ENCODE data around the gene EMC9. TPM values are rescaled to one million over a fixed set of nuclear protein-coding genes. Genes with fewer than 3 reads are reported as not detected.

Gene EMC9
- total and polyA plus RNA-seq, 2 donors (not counting 1 experiment from before 2014, with no cell fraction given): 24.7 to 25.9 TPM

DNA sequence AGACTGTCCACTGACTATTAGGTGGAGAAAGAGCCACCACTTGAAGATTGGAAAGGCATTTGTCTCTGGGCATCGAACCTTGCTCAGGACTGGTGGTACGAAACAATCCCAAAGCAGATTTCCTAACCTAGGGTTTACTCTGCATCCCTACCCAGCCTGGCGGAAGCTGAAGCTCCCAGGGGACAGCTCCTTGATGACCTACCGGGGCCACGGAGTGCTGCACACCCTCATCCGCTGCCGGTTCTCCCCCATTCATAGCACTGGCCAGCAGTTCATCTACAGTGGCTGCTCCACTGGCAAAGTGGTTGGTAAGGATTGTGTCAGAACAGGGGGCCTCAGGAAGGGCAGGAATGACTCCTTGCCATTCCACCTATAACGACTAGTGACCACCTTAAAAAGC, 20.2 kb downstream of the EMC9 start:
- Histone ChIP-seq H3K4me3 (ENCODE audit: control extremely low read depth in 1 of 5, extremely low read depth in 1 of 5, insufficient read depth in 1 of 5, low read depth in 2 of 5, low read length in 4 of 5) (no peak overlapping the region), H3K4me1 (ENCODE audit: control insufficient read depth in 2 of 2, insufficient read depth in 2 of 2, low read length in 2 of 2) (peaks cover 28 to 33% of the 10 kb centered on the region in 2 donors), H3K27ac (ENCODE audit: low read length in 2 of 2) (no peak overlapping the region), H3K27me3 (replicated peaks in 1 of 4; ENCODE audit: control extremely low read depth in 1 of 4, control insufficient read depth in 3 of 4, insufficient read depth in 4 of 4, low read length in 3 of 4) (no peaks in the 10 kb centered on the region), H2AFZ (ENCODE audit: insufficient read depth, low read depth, low read length, poor library complexity, severe bottlenecking) (no peak overlapping the region), H3K9me3 (ENCODE audit: control extremely low read depth in 1 of 3, control insufficient read depth in 2 of 3, insufficient read depth in 1 of 3, low read length in 2 of 3) (no peaks in the 10 kb centered on the region), H3K79me2 (ENCODE audit: control insufficient read depth, insufficient read depth, low read length) (peaks cover 16% of the 10 kb centered on the region), H3K4me2 (replicated peaks; ENCODE audit: low read depth, low read length, poor library complexity, severe bottlenecking) (no peak overlapping the region), H3K36me3 (replicated peaks in 1 of 2; ENCODE audit: control extremely low read depth in 1 of 2, control insufficient read depth in 1 of 2, extremely low read depth in 1 of 2, insufficient read depth in 2 of 2, low read length in 1 of 2) (peaks cover 8 to 59% of the 10 kb centered on the region in 2 experiments), H4K20me1 (ENCODE audit: control insufficient read depth, insufficient read depth, low read length, poor library complexity, severe bottlenecking) (peaks cover 3% of the 10 kb centered on the region), H3K9ac (ENCODE audit: low read length) (no peak overlapping the region)
- Mint-ChIP-seq H3K4me3 (no peak overlapping the region), H3K4me1 (peaks cover 34% of the 10 kb centered on the region), H3K27me3 (no peaks in the 10 kb centered on the region), H3K27ac (no peak overlapping the region), H3K9me3 (ENCODE audit: insufficient read depth) (no peaks in the 10 kb centered on the region)
- WGBS (ENCODE audit: insufficient coverage): 100% methylated on average over 2 of the region's 8 CpGs
- intact Hi-C loops (cut with micrococcal nuclease): no loop called here
- TF ChIP-seq, protein P1, sequence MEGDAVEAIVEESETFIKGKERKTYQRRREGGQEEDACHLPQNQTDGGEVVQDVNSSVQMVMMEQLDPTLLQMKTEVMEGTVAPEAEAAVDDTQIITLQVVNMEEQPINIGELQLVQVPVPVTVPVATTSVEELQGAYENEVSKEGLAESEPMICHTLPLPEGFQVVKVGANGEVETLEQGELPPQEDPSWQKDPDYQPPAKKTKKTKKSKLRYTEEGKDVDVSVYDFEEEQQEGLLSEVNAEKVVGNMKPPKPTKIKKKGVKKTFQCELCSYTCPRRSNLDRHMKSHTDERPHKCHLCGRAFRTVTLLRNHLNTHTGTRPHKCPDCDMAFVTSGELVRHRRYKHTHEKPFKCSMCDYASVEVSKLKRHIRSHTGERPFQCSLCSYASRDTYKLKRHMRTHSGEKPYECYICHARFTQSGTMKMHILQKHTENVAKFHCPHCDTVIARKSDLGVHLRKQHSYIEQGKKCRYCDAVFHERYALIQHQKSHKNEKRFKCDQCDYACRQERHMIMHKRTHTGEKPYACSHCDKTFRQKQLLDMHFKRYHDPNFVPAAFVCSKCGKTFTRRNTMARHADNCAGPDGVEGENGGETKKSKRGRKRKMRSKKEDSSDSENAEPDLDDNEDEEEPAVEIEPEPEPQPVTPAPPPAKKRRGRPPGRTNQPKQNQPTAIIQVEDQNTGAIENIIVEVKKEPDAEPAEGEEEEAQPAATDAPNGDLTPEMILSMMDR (IDR thresholded peaks at IDR 0.05): no peak
- TF ChIP-seq EZH2 (IDR thresholded peaks at IDR 0.05; ENCODE audit: borderline replicate concordance, insufficient read depth, low read depth, low read length, poor library complexity, severe bottlenecking): no peak
- DNase-seq: no peak
- POLR2A ChIA-PET: interaction anchor here (0.7 to 1.1 kb wide), 2 partner anchors 17 to 25 kb away, joined by 4 to 11 read pairs; partner anchors contain the start of gene PSME2
- no peak for ATAC-seq (ENCODE audit: low read depth)
- CTCF ChIA-PET: no interaction called here

- Histone ChIP-seq H2AFZ (ENCODE audit: insufficient read depth, low read depth, low read length, poor library complexity, severe bottlenecking) (no peak overlapping the region), H4K20me1 (ENCODE audit: control insufficient read depth, insufficient read depth, low read length, poor library complexity, severe bottlenecking) (peaks cover 13% of the 10 kb centered on the region), H3K27me3 (replicated peaks in 1 of 4; ENCODE audit: control extremely low read depth in 1 of 4, control insufficient read depth in 3 of 4, insufficient read depth in 4 of 4, low read length in 3 of 4) (no peaks in the 10 kb centered on the region), H3K27ac (ENCODE audit: low read length in 2 of 2) (no peak overlapping the region), H3K9me3 (ENCODE audit: control extremely low read depth in 1 of 3, control insufficient read depth in 2 of 3, insufficient read depth in 1 of 3, low read length in 2 of 3) (no peaks in the 10 kb centered on the region), H3K4me2 (replicated peaks; ENCODE audit: low read depth, low read length, poor library complexity, severe bottlenecking) (no peak overlapping the region), H3K4me1 (ENCODE audit: control insufficient read depth in 2 of 2, insufficient read depth in 2 of 2, low read length in 2 of 2) (peaks cover 36 to 41% of the 10 kb centered on the region in 2 donors), H3K79me2 (ENCODE audit: control insufficient read depth, insufficient read depth, low read length) (peaks cover 26% of the 10 kb centered on the region), H3K9ac (ENCODE audit: low read length) (no peak overlapping the region), H3K36me3 (replicated peaks in 1 of 2; ENCODE audit: control extremely low read depth in 1 of 2, control insufficient read depth in 1 of 2, extremely low read depth in 1 of 2, insufficient read depth in 2 of 2, low read length in 1 of 2) (peaks cover 8 to 59% of the 10 kb centered on the region in 2 experiments), H3K4me3 (ENCODE audit: control extremely low read depth in 1 of 5, extremely low read depth in 1 of 5, insufficient read depth in 1 of 5, low read depth in 2 of 5, low read length in 4 of 5) (no peak overlapping the region)
- H3K9me3 Mint-ChIP-seq (ENCODE audit: insufficient read depth): no peaks in the 10 kb centered on the region
- ChIA-PET POLR2A (no interaction called here), CTCF (interaction anchor here (1.4 to 3.4 kb wide), 3 partner anchors 11 to 145 kb away, joined by 3 to 22 read pairs (median 6); partner anchors contain the start of gene IRF9)
- H3K27ac Mint-ChIP-seq: no peak overlapping the region
- no peak overlapping the region for H3K4me3 Mint-ChIP-seq
- intact Hi-C loops (cut with micrococcal nuclease): loop anchor here (10.0 kb wide), 1 partner anchor 565 kb away; the partner anchor contains the start of genes THTPA and ZFHX2
- DNase-seq: no peak
- WGBS (ENCODE audit: insufficient coverage): 100% methylated on average over 4 of the region's 6 CpGs
- no peaks in the 10 kb centered on the region for H3K27me3 Mint-ChIP-seq
- no peak for TF ChIP-seq EZH2 (IDR thresholded peaks at IDR 0.05; ENCODE audit: borderline replicate concordance, insufficient read depth, low read depth, low read length, poor library complexity, severe bottlenecking)
- TF ChIP-seq, protein P1 (IDR thresholded peaks at IDR 0.05): no peak
- H3K4me1 Mint-ChIP-seq: peaks cover 45% of the 10 kb centered on the region
- ATAC-seq (ENCODE audit: low read depth): no peak
These were observed 21.7 kb downstream of the EMC9 start for GRCh38 chr14:24119691-24120090.
